AG04450 (cell line): Measurements from ENCODE around the gene SLC25A23. TPM values are rescaled to one million over a fixed set of nuclear protein-coding genes. Genes with fewer than 3 reads are reported as not detected.

ENCODE experiments used
- CTCF ChIA-PET: fragments of 300-600, 350-600 bp; formaldehyde crosslinking; extraction: SDS; loops from one replicate; lab custom pipeline; 2022; ENCODE audit warnings: antibody characterized with exemption, inconsistent platforms; lab: Charles Lee
- POLR2A ChIA-PET: fragments of 350-600 bp; formaldehyde crosslinking; extraction: SDS; loops from one replicate; lab custom pipeline; 2021; ENCODE audit warnings: antibody characterized with exemption, inconsistent platforms; lab: Yijun Ruan, JAX
- DNase-seq: peaks from one replicate; pipeline ENCODE4 v3.0.0-alpha.2; 2011; ENCODE audit warnings: low read depth, low spot score
- H3K27ac ChIP-seq: one replicate; pipeline ENCODE4 v1.5.1; 2012; ENCODE audit warnings: low read depth, low read length, control low read depth
- H3K27me3 ChIP-seq: one replicate; pipeline ENCODE4 v1.6.0; 2012; ENCODE audit warnings: low read length; ENCODE audit not compliant: control insufficient read depth, insufficient read depth
- H3K4me3 ChIP-seq: 2 replicates; pipeline ENCODE4 v1.5.1; 2011; ENCODE audit warnings: mild to moderate bottlenecking, low read depth, low read length, control low read depth
- H3K9me3 ChIP-seq: 2 replicates; pipeline ENCODE4 v1.5.1; 2012; ENCODE audit warnings: low read length; ENCODE audit not compliant: control insufficient read depth, insufficient read depth
- CTCF ChIP-seq: IDR thresholded peaks from 2 replicates; pipeline ENCODE4 v1.5.1; 2011; ENCODE audit warnings: low read depth, low read length, control low read depth, inconsistent platforms
- polyA plus RNA-seq: library from polyadenylated mRNA; depleted of rRNA; stranded (reverse); fragments of >200 nt; gene quantifications from 2 replicates; pipeline ENCODE4 v1.2.3, GENCODE V29; 2011

The SLC25A23 gene
- polyA plus RNA-seq, 1 experiment: 8.0 TPM

GRCh38 chr19:6448045-6448444, 11.5 kb downstream of the SLC25A23 start:
- H3K9me3 ChIP-seq: no peaks in the 10 kb centered on the region; the same call in 1 of the 2 replicates
- ChIA-PET CTCF (no interaction called here), POLR2A (no interaction called here)
- no peak overlapping the region for H3K4me3 ChIP-seq
- no peaks in the 10 kb centered on the region for H3K27me3 ChIP-seq
- no peak for DNase-seq
- no peak overlapping the region for H3K27ac ChIP-seq
- TF ChIP-seq CTCF: no peak

- DNase-seq: no peak
- ChIA-PET CTCF (no interaction called here), POLR2A (no interaction called here)
- Histone ChIP-seq H3K4me3 (no peak overlapping the region), H3K27ac (no peak overlapping the region), H3K27me3 (no peaks in the 10 kb centered on the region), H3K9me3 (no peaks in the 10 kb centered on the region; the same call in 1 of the 2 replicates)
- TF ChIP-seq CTCF: no peak
These were observed 13.1 kb downstream of the SLC25A23 start for GRCh38 chr19:6446452-6446851.

- POLR2A ChIA-PET: no interaction called here
- DNase-seq: no peak
These were observed 15.6 kb downstream of the SLC25A23 start for GRCh38 chr19:6443986-6444385.

GRCh38 chr19:6442087-6442688, 17.4 kb downstream of the SLC25A23 start:
- Histone ChIP-seq H3K27me3 (no peaks in the 10 kb centered on the region), H3K9me3 (no peaks in the 10 kb centered on the region; the same call in 1 of the 2 replicates), H3K27ac (no peak overlapping the region), H3K4me3 (no peak overlapping the region)
- ChIA-PET CTCF (no interaction called here), POLR2A (no interaction called here)
- TF ChIP-seq CTCF: no peak
- DNase-seq: no peak

More at GRCh38 chr19:6443986-6444385, 15.6 kb downstream of the SLC25A23 start:
- Histone ChIP-seq H3K27me3 (no peaks in the 10 kb centered on the region), H3K4me3 (no peak overlapping the region), H3K9me3 (no peaks in the 10 kb centered on the region; the same call in 1 of the 2 replicates), H3K27ac (no peak overlapping the region)
- no peak for TF ChIP-seq CTCF
- CTCF ChIA-PET: no interaction called here

- ChIA-PET CTCF (no interaction called here), POLR2A (no interaction called here)
- H3K27me3 ChIP-seq: no peaks in the 10 kb centered on the region
- DNase-seq: no peak
- no peak overlapping the region for H3K4me3 ChIP-seq
- H3K9me3 ChIP-seq: no peaks in the 10 kb centered on the region
- no peak overlapping the region for H3K27ac ChIP-seq
- no peak for TF ChIP-seq CTCF
These were observed 18.7 kb downstream of the SLC25A23 start for GRCh38 chr19:6440905-6441304.
